Caki2 (cell line): Measurements from ENCODE around the gene RAB8A. TPM values are rescaled to one million over a fixed set of nuclear protein-coding genes. Genes with fewer than 3 reads are reported as not detected.
A peak's percentile ranks its signal among the peaks of the same experiment; 100 is the strongest.

Source experiments
- DNase-seq: peaks from one replicate; pipeline ENCODE4 v3.0.0-alpha.2; 2015; ENCODE audit warnings: low read depth
- in situ Hi-C: cut with HindIII; loops from 2 replicates; pipeline ENCODE4 v1.10.0; 2016; ENCODE audit warnings: low sequenced_read_pairs, low pct_unique_long_range_greater_than_20kb, mixed read lengths
- total RNA-seq: library from RNA; depleted of rRNA; stranded (reverse); fragments of >200 nt; shearing (Covaris generic); gene quantifications from 2 replicates; pipeline ENCODE4 v1.2.3, GENCODE V29; 2014; ENCODE audit warnings: low replicate concordance; rRNA removed

RAB8A gene
- total RNA-seq = 72.2 and 122 TPM in 2 replicates

GRCh38 chr19:16111160-16111908, at the start of gene RAB8A:
TSS of gene RAB8A (plus strand) at chr19:16111889. CDS start at chr19:16111902, 13 bp downstream.
- DNase-seq = peak; percentile 100
- in situ Hi-C loops = no loop called here

- DNase-seq = no peak
- in situ Hi-C loops = no loop called here
These were observed 49.7 kb upstream of the RAB8A start for GRCh38 chr19:16061943-16062342.

- no peak for DNase-seq
These were observed 48.9 kb upstream of the RAB8A start for GRCh38 chr19:16062789-16063188.

GRCh38 chr19:16064209-16064889, 47.3 kb upstream of the RAB8A start:
- in situ Hi-C loops = no loop called here
- DNase-seq = no peak

More at GRCh38 chr19:16062789-16063188, 48.9 kb upstream of the RAB8A start:
- in situ Hi-C loops = no loop called here

- in situ Hi-C loops = no loop called here
- DNase-seq = no peak
These were observed 45.0 kb upstream of the RAB8A start for GRCh38 chr19:16066611-16067104.

- in situ Hi-C loops = no loop called here
- no peak for DNase-seq
These were observed 44.3 kb upstream of the RAB8A start for GRCh38 chr19:16067205-16067938.

GRCh38 chr19:16068696-16069259, 42.9 kb upstream of the RAB8A start:
- no peak for DNase-seq
- in situ Hi-C loops = no loop called here

- in situ Hi-C loops = no loop called here
- DNase-seq = no peak
These were observed 41.8 kb upstream of the RAB8A start for GRCh38 chr19:16069813-16070365.

- in situ Hi-C loops = no loop called here
These were observed 41.2 kb upstream of the RAB8A start for GRCh38 chr19:16070366-16070990.

GRCh38 chr19:16071072-16071691, 40.5 kb upstream of the RAB8A start:
- DNase-seq = no peak
- in situ Hi-C loops = no loop called here

More at GRCh38 chr19:16070366-16070990, 41.2 kb upstream of the RAB8A start:
- DNase-seq = peak; percentile 46

- DNase-seq = no peak
- in situ Hi-C loops = no loop called here
These were observed 38.2 kb upstream of the RAB8A start for GRCh38 chr19:16073481-16073880.

GRCh38 chr19:16073988-16074387, 37.7 kb upstream of the RAB8A start:
- no peak for DNase-seq
- in situ Hi-C loops = no loop called here

GRCh38 chr19:16074488-16075365, 37.0 kb upstream of the RAB8A start:
- DNase-seq = no peak
- in situ Hi-C loops = no loop called here

- no peak for DNase-seq
- in situ Hi-C loops = no loop called here
These were observed 36.1 kb upstream of the RAB8A start for GRCh38 chr19:16075430-16076153.

GRCh38 chr19:16076154-16076957, 35.3 kb upstream of the RAB8A start, which contains the start of gene TPM4:
TSS of gene TPM4 (plus strand) at chr19:16076495. CDS start at chr19:16076566, 71 bp downstream.
- in situ Hi-C loops = no loop called here
- peak; percentile 94 for DNase-seq
